ENCODE results near the gene SMAD6. TPM values are rescaled to one million over a fixed set of nuclear protein-coding genes. Genes with fewer than 3 reads are reported as not detected.

SMAD6 gene
- under 1 TPM; 0.05 to 0.25 (median 0.08) TPM for total RNA-seq

GRCh38 chr15:66702035-66702786 lies at the start of gene SMAD6:
TSS of gene SMAD6 (plus strand) at chr15:66702236. CDS start at chr15:66703259, 1,023 bp downstream.
- DNase-seq, result peak; percentile 47
- no peaks in the 10 kb centered on the region for H3K36me3 Mint-ChIP-seq (ENCODE audit: insufficient read depth)
- no peaks in the 10 kb centered on the region for H3K9me3 Mint-ChIP-seq
- H3K4me3 Mint-ChIP-seq, result peak within 1 kb of the TSS; percentile 80
- H3K4me1 Mint-ChIP-seq (ENCODE audit: low read depth), result peaks cover 14% of the 10 kb centered on the region
- peak; percentile 49 to 52 for ATAC-seq
- peaks cover 23% of the 10 kb centered on the region for H3K27me3 Mint-ChIP-seq (ENCODE audit: low read depth)

GRCh38 chr15:66652806-66653205 lies 49.2 kb upstream of the SMAD6 start:
- ATAC-seq (no peak), DNase-seq (no peak)
- Mint-ChIP-seq H3K9me3 (no peaks in the 10 kb centered on the region), H3K4me1 (ENCODE audit: low read depth) (peaks cover 6% of the 10 kb centered on the region), H3K27me3 (ENCODE audit: low read depth) (peaks cover 28% of the 10 kb centered on the region), H3K36me3 (ENCODE audit: insufficient read depth) (no peaks in the 10 kb centered on the region), H3K4me3 (no peak overlapping the region)

- peaks cover 28% of the 10 kb centered on the region for H3K27me3 Mint-ChIP-seq (ENCODE audit: low read depth)
These were observed 48.6 kb upstream of the SMAD6 start for GRCh38 chr15:66653398-66653797.

GRCh38 chr15:66653852-66654251 lies 48.2 kb upstream of the SMAD6 start:
- no peaks in the 10 kb centered on the region for H3K9me3 Mint-ChIP-seq
- ATAC-seq (no peak), DNase-seq (no peak)
- H3K4me3 Mint-ChIP-seq, result peak overlapping the region; percentile 12
- peaks cover 30% of the 10 kb centered on the region for H3K27me3 Mint-ChIP-seq (ENCODE audit: low read depth)
- no peaks in the 10 kb centered on the region for H3K36me3 Mint-ChIP-seq (ENCODE audit: insufficient read depth)
- H3K4me1 Mint-ChIP-seq (ENCODE audit: low read depth), result peaks cover 6% of the 10 kb centered on the region

More at GRCh38 chr15:66653398-66653797, 48.6 kb upstream of the SMAD6 start:
- Mint-ChIP-seq H3K4me3 (no peak overlapping the region), H3K36me3 (ENCODE audit: insufficient read depth) (no peaks in the 10 kb centered on the region), H3K4me1 (ENCODE audit: low read depth) (peaks cover 6% of the 10 kb centered on the region), H3K9me3 (no peaks in the 10 kb centered on the region)
- ATAC-seq (no peak), DNase-seq (no peak)

- peaks cover 31% of the 10 kb centered on the region for H3K27me3 Mint-ChIP-seq (ENCODE audit: low read depth)
- DNase-seq, result no peak
- H3K4me3 Mint-ChIP-seq, result peak overlapping the region; percentile 12
- H3K36me3 Mint-ChIP-seq (ENCODE audit: insufficient read depth), result no peaks in the 10 kb centered on the region
- no peaks in the 10 kb centered on the region for H3K9me3 Mint-ChIP-seq
- peak in 1 of 2 donors; percentile 16 for ATAC-seq
- H3K4me1 Mint-ChIP-seq (ENCODE audit: low read depth), result peaks cover 6% of the 10 kb centered on the region
These were observed 47.7 kb upstream of the SMAD6 start for GRCh38 chr15:66654361-66654738.

GRCh38 chr15:66654739-66655375 lies 47.2 kb upstream of the SMAD6 start:
- H3K4me1 Mint-ChIP-seq (ENCODE audit: low read depth), result peaks cover 6% of the 10 kb centered on the region

GRCh38 chr15:66655511-66655910 lies 46.5 kb upstream of the SMAD6 start:
- Mint-ChIP-seq H3K4me3 (peak overlapping the region; percentile 25), H3K4me1 (ENCODE audit: low read depth) (peaks cover 6% of the 10 kb centered on the region), H3K27me3 (ENCODE audit: low read depth) (peaks cover 31% of the 10 kb centered on the region), H3K36me3 (ENCODE audit: insufficient read depth) (no peaks in the 10 kb centered on the region), H3K9me3 (no peaks in the 10 kb centered on the region)
- no peak for DNase-seq
- no peak for ATAC-seq

More at GRCh38 chr15:66654739-66655375, 47.2 kb upstream of the SMAD6 start:
- H3K27me3 Mint-ChIP-seq (ENCODE audit: low read depth), result peaks cover 31% of the 10 kb centered on the region
- H3K4me3 Mint-ChIP-seq, result peak overlapping the region; percentile 33
- H3K36me3 Mint-ChIP-seq (ENCODE audit: insufficient read depth), result no peaks in the 10 kb centered on the region
- no peaks in the 10 kb centered on the region for H3K9me3 Mint-ChIP-seq
- ATAC-seq (peak in 1 of 2 donors; percentile 78), DNase-seq (no peak)

- Mint-ChIP-seq H3K4me3 (no peak overlapping the region), H3K27me3 (ENCODE audit: low read depth) (peaks cover 31% of the 10 kb centered on the region), H3K36me3 (ENCODE audit: insufficient read depth) (no peaks in the 10 kb centered on the region), H3K9me3 (no peaks in the 10 kb centered on the region), H3K4me1 (ENCODE audit: low read depth) (peaks cover 6% of the 10 kb centered on the region)
- DNase-seq (no peak), ATAC-seq (no peak)
These were observed 46.0 kb upstream of the SMAD6 start for GRCh38 chr15:66655997-66656396.

- no peak for ATAC-seq
These were observed 44.6 kb upstream of the SMAD6 start for GRCh38 chr15:66657185-66658020.

GRCh38 chr15:66658044-66658443 lies 44.0 kb upstream of the SMAD6 start:
- DNase-seq, result no peak
- Mint-ChIP-seq H3K27me3 (ENCODE audit: low read depth) (peaks cover 28% of the 10 kb centered on the region), H3K9me3 (no peaks in the 10 kb centered on the region), H3K4me3 (no peak overlapping the region), H3K4me1 (ENCODE audit: low read depth) (peaks cover 6% of the 10 kb centered on the region), H3K36me3 (ENCODE audit: insufficient read depth) (no peaks in the 10 kb centered on the region)
- ATAC-seq, result no peak

More at GRCh38 chr15:66657185-66658020, 44.6 kb upstream of the SMAD6 start:
- Mint-ChIP-seq H3K9me3 (no peaks in the 10 kb centered on the region), H3K4me1 (ENCODE audit: low read depth) (peaks cover 6% of the 10 kb centered on the region), H3K36me3 (ENCODE audit: insufficient read depth) (no peaks in the 10 kb centered on the region), H3K4me3 (no peak overlapping the region), H3K27me3 (ENCODE audit: low read depth) (peaks cover 31% of the 10 kb centered on the region)
- no peak for DNase-seq

- H3K4me1 Mint-ChIP-seq (ENCODE audit: low read depth), result peaks cover 6% of the 10 kb centered on the region
- H3K4me3 Mint-ChIP-seq, result no peak overlapping the region
- H3K9me3 Mint-ChIP-seq, result no peaks in the 10 kb centered on the region
- DNase-seq, result no peak
- ATAC-seq, result no peak
- H3K27me3 Mint-ChIP-seq (ENCODE audit: low read depth), result peaks cover 23% of the 10 kb centered on the region
- H3K36me3 Mint-ChIP-seq (ENCODE audit: insufficient read depth), result no peaks in the 10 kb centered on the region
These were observed 43.2 kb upstream of the SMAD6 start for GRCh38 chr15:66658855-66659254.

GRCh38 chr15:66659384-66659783 lies 42.7 kb upstream of the SMAD6 start:
- Mint-ChIP-seq H3K27me3 (ENCODE audit: low read depth) (peaks cover 17% of the 10 kb centered on the region), H3K4me1 (ENCODE audit: low read depth) (peaks cover 6% of the 10 kb centered on the region), H3K4me3 (no peak overlapping the region), H3K9me3 (no peaks in the 10 kb centered on the region), H3K36me3 (ENCODE audit: insufficient read depth) (no peaks in the 10 kb centered on the region)
- DNase-seq (no peak), ATAC-seq (no peak)

- Mint-ChIP-seq H3K4me3 (no peak overlapping the region), H3K36me3 (ENCODE audit: insufficient read depth) (no peaks in the 10 kb centered on the region), H3K27me3 (ENCODE audit: low read depth) (peaks cover 8% of the 10 kb centered on the region), H3K4me1 (ENCODE audit: low read depth) (no peaks in the 10 kb centered on the region), H3K9me3 (no peaks in the 10 kb centered on the region)
- ATAC-seq (no peak), DNase-seq (no peak)
These were observed 40.5 kb upstream of the SMAD6 start for GRCh38 chr15:66661432-66662096.

- H3K4me1 Mint-ChIP-seq (ENCODE audit: low read depth), result no peaks in the 10 kb centered on the region
- no peaks in the 10 kb centered on the region for H3K36me3 Mint-ChIP-seq (ENCODE audit: insufficient read depth)
- H3K9me3 Mint-ChIP-seq, result no peaks in the 10 kb centered on the region
- DNase-seq (no peak), ATAC-seq (no peak)
- H3K27me3 Mint-ChIP-seq (ENCODE audit: low read depth), result peaks cover 8% of the 10 kb centered on the region
- H3K4me3 Mint-ChIP-seq, result no peak overlapping the region
These were observed 39.5 kb upstream of the SMAD6 start for GRCh38 chr15:66662522-66662921.

Measured in activated T-cell treated with anti-CD3 and anti-CD28 coated beads, Interleukin-2, amount 50 U/mL, for 4 hours (primary cell).